ENCODE results near the gene SLC24A2.

GRCh38 chr9:19807182-19807892, 18.5 kb upstream of the SLC24A2 start:
- TF ChIP-seq POLR2AphosphoS5 (IDR thresholded peaks at IDR 0.05) (no peak), CTCF (IDR thresholded peaks at IDR 0.05) (no peak), POLR2A (IDR thresholded peaks at IDR 0.05) (no peak), EP300 (IDR thresholded peaks at IDR 0.05) (no peak)

Measured in stomach (tissue), 4 donors.